Transverse colon (tissue), 4 donors: Measurements from ENCODE around the gene KEAP1.
"Not testable (repeated sequence)": the region's sequence is repeated elsewhere in the genome, so short reads cannot be mapped to it uniquely, and the experiment has no call there.

Source experiments
- CTCF ChIP-seq, 5 experiments: fragments of 200-600 bp in 3 of 5; fragments of 450-650 bp in 2 of 5; sonication (generic) in 3 of 5; IDR thresholded peaks; 1 replicate in 2 of 5; 2 replicates in 3 of 5; pipeline ENCODE4 v1.5.1; 2016 to 2017; ENCODE audit warnings: antibody characterized with exemption in 5 of 5, inconsistent platforms in 3 of 5, mild to moderate bottlenecking in 2 of 5, moderate library complexity in 1 of 5
- POLR2A ChIP-seq: fragments of 450-650 bp; IDR thresholded peaks from one replicate; pipeline ENCODE4 v1.6.1; 2016; ENCODE audit warnings: antibody characterized with exemption, mild to moderate bottlenecking, moderate library complexity
- POLR2AphosphoS5 ChIP-seq, 3 donors: sonication (generic); formaldehyde crosslinking; IDR thresholded peaks; one replicate each; pipeline ENCODE4 v1.6.1; 2016; ENCODE audit warnings: antibody characterized with exemption in 3 of 3

GRCh38 chr19:10539016-10539415, 35.9 kb upstream of the KEAP1 start:
- not testable (repeated sequence) for TF ChIP-seq POLR2AphosphoS5 (IDR thresholded peaks at IDR 0.05); CTCF (IDR thresholded peaks at IDR 0.05); POLR2A
